Measurements from ENCODE around the gene IFIT5.

DNA sequence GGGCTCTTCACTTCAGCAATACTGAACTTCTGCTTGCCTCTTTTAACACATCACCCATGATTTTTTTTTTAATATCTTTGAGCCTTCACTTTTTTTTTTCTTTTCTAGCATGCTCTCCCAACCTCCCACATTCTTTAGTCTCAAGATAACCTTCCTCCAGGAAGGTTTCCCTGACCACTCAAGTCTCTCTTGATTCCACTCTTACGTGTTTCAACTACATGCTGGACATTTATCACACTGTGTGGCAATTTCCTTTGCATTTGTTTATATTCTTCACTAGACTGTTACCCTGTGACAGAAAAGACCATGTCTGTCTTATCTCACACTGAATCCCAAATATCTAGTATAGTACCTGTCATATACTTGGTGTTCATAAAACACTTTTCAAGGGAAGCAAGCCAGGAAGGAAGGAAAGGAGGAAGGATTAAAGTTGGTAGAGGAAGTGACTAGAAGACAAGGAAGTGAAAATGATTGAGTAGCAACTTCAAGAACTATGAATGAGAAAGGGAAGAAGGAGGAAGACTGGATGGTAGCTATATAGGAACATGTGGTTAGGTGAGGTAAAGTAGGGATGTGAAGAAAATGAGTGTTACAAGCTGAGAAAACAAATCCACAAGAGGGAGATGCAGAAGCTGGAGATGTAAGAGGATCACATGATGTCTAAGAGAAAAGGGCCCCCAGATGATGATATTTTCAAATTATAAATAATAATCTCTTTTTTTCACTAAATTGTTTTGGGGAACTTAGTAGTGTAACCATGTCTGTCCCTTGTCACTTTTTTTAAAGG, 40.4 kb downstream of the IFIT5 start:
- TF ChIP-seq, protein P1, sequence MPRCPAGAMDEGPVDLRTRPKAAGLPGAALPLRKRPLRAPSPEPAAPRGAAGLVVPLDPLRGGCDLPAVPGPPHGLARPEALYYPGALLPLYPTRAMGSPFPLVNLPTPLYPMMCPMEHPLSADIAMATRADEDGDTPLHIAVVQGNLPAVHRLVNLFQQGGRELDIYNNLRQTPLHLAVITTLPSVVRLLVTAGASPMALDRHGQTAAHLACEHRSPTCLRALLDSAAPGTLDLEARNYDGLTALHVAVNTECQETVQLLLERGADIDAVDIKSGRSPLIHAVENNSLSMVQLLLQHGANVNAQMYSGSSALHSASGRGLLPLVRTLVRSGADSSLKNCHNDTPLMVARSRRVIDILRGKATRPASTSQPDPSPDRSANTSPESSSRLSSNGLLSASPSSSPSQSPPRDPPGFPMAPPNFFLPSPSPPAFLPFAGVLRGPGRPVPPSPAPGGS (IDR thresholded peaks at IDR 0.05), result no peak
- no peak for TF ChIP-seq CBX8 (IDR thresholded peaks at IDR 0.05)
- TF ChIP-seq, protein P2, sequence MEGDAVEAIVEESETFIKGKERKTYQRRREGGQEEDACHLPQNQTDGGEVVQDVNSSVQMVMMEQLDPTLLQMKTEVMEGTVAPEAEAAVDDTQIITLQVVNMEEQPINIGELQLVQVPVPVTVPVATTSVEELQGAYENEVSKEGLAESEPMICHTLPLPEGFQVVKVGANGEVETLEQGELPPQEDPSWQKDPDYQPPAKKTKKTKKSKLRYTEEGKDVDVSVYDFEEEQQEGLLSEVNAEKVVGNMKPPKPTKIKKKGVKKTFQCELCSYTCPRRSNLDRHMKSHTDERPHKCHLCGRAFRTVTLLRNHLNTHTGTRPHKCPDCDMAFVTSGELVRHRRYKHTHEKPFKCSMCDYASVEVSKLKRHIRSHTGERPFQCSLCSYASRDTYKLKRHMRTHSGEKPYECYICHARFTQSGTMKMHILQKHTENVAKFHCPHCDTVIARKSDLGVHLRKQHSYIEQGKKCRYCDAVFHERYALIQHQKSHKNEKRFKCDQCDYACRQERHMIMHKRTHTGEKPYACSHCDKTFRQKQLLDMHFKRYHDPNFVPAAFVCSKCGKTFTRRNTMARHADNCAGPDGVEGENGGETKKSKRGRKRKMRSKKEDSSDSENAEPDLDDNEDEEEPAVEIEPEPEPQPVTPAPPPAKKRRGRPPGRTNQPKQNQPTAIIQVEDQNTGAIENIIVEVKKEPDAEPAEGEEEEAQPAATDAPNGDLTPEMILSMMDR (IDR thresholded peaks at IDR 0.05), result no peak
- no peak for TF ChIP-seq JUN (IDR thresholded peaks at IDR 0.05)
- no peak for TF ChIP-seq SREBF2 (IDR thresholded peaks at IDR 0.05)
- TF ChIP-seq POLR2A (IDR thresholded peaks at IDR 0.05; ENCODE audit: low read length), result no peak
- TF ChIP-seq MAX (IDR thresholded peaks at IDR 0.05), result no peak
- TF ChIP-seq, protein P3, sequence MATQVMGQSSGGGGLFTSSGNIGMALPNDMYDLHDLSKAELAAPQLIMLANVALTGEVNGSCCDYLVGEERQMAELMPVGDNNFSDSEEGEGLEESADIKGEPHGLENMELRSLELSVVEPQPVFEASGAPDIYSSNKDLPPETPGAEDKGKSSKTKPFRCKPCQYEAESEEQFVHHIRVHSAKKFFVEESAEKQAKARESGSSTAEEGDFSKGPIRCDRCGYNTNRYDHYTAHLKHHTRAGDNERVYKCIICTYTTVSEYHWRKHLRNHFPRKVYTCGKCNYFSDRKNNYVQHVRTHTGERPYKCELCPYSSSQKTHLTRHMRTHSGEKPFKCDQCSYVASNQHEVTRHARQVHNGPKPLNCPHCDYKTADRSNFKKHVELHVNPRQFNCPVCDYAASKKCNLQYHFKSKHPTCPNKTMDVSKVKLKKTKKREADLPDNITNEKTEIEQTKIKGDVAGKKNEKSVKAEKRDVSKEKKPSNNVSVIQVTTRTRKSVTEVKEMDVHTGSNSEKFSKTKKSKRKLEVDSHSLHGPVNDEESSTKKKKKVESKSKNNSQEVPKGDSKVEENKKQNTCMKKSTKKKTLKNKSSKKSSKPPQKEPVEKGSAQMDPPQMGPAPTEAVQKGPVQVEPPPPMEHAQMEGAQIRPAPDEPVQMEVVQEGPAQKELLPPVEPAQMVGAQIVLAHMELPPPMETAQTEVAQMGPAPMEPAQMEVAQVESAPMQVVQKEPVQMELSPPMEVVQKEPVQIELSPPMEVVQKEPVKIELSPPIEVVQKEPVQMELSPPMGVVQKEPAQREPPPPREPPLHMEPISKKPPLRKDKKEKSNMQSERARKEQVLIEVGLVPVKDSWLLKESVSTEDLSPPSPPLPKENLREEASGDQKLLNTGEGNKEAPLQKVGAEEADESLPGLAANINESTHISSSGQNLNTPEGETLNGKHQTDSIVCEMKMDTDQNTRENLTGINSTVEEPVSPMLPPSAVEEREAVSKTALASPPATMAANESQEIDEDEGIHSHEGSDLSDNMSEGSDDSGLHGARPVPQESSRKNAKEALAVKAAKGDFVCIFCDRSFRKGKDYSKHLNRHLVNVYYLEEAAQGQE (IDR thresholded peaks at IDR 0.05), result no peak
- no peak for TF ChIP-seq HOXA7 (CRISPR knock-in tag; IDR thresholded peaks at IDR 0.05)
- TF ChIP-seq HDAC2 (IDR thresholded peaks at IDR 0.05), result no peak
- no peak for TF ChIP-seq RAD21 (conservative IDR thresholded peaks at IDR 0.05 in 1 of 2, IDR thresholded peaks at IDR 0.05 in 1 of 2)

Measured in A549 (cell line).